ENCODE data around the gene SNX3. TPM values are rescaled to one million over a fixed set of nuclear protein-coding genes. Genes with fewer than 3 reads are reported as not detected.

Gene SNX3
- total RNA-seq, 4 donors from 2014 or later = 96.5 to 155 (median 107) TPM

- intact Hi-C loops (cut with DNase I) = no loop called here
- Histone ChIP-seq H3K4me3 (no peak overlapping the region), H3K4me1 (peaks cover 7 to 15% (median 7%) of the 10 kb centered on the region in 3 donors), H3K36me3 (no peaks in the 10 kb centered on the region), H3K27ac (no peak overlapping the region), H3K9me3 (no peaks in the 10 kb centered on the region), H3K27me3 (no peaks in the 10 kb centered on the region)
- no peak for DNase-seq
- TF ChIP-seq POLR2A (IDR thresholded peaks at IDR 0.05) = no peak
- TF ChIP-seq CTCF (IDR thresholded peaks at IDR 0.05) = no peak
- 73 to 85% methylated on average over 4 of the region's 4 CpGs for WGBS, 2 donors
These were observed 30.3 kb upstream of the SNX3 start for GRCh38 chr6:108291091-108291490.

- no peaks in the 10 kb centered on the region for H3K9me3 ChIP-seq
These were observed 27.9 kb upstream of the SNX3 start for GRCh38 chr6:108288742-108289141.

GRCh38 chr6:108287373-108287772 is 26.5 kb upstream of the SNX3 start:
- DNase-seq = no peak
- Histone ChIP-seq H3K4me1 (no peaks in the 10 kb centered on the region), H3K9me3 (no peaks in the 10 kb centered on the region), H3K27me3 (no peaks in the 10 kb centered on the region), H3K4me3 (no peak overlapping the region), H3K27ac (no peak overlapping the region), H3K36me3 (no peaks in the 10 kb centered on the region)
- intact Hi-C loops (cut with DNase I) = no loop called here
- 68 to 89% methylated on average over 3 of the region's 3 CpGs for WGBS, 2 donors
- TF ChIP-seq CTCF (IDR thresholded peaks at IDR 0.05) (no peak), POLR2A (IDR thresholded peaks at IDR 0.05) (no peak)

More at GRCh38 chr6:108288742-108289141, 27.9 kb upstream of the SNX3 start:
- TF ChIP-seq CTCF (IDR thresholded peaks at IDR 0.05) = no peak
- TF ChIP-seq POLR2A (IDR thresholded peaks at IDR 0.05) = no peak
- intact Hi-C loops (cut with DNase I) = no loop called here
- H3K27me3 ChIP-seq = no peaks in the 10 kb centered on the region
- no peaks in the 10 kb centered on the region for H3K36me3 ChIP-seq
- no peak for DNase-seq
- no peak overlapping the region for H3K4me3 ChIP-seq
- H3K4me1 ChIP-seq = no peaks in the 10 kb centered on the region
- H3K27ac ChIP-seq = no peak overlapping the region

GRCh38 chr6:108286366-108286765 is 25.5 kb upstream of the SNX3 start:
- TF ChIP-seq POLR2A (IDR thresholded peaks at IDR 0.05) (no peak), CTCF (IDR thresholded peaks at IDR 0.05) (no peak)
- DNase-seq = no peak
- no peaks in the 10 kb centered on the region for H3K4me1 ChIP-seq
- intact Hi-C loops (cut with DNase I) = no loop called here
- no peak overlapping the region for H3K4me3 ChIP-seq
- H3K9me3 ChIP-seq = no peaks in the 10 kb centered on the region
- no peak overlapping the region for H3K27ac ChIP-seq
- WGBS, 2 donors = 76 to 93% methylated on average over 3 to 4 of the region's 4 CpGs
- H3K27me3 ChIP-seq = no peaks in the 10 kb centered on the region
- H3K36me3 ChIP-seq = no peaks in the 10 kb centered on the region

DNA sequence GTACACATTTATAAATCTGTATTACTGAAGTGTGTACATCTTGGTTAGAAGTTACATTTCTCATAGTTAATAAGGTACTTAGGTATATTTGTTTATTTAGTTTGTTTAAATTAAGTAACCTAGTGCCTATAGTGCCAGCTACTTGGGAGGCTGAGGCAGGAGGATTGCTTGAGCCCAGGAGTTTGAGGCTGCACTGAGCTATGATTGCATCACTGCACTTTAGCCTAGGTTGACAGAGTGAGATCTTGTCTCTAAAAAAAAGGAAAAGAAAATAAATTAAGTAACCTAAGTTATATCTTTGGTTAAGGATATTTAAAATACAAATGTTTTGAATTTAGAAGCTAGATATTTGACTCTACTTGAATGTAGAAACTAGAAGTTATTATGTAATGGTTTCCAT is 24.5 kb upstream of the SNX3 start:
- intact Hi-C loops (cut with DNase I) = no loop called here
- no peak for TF ChIP-seq POLR2A (IDR thresholded peaks at IDR 0.05)
- no peak for TF ChIP-seq CTCF (IDR thresholded peaks at IDR 0.05)
- no peaks in the 10 kb centered on the region for H3K36me3 ChIP-seq
- H3K9me3 ChIP-seq = no peaks in the 10 kb centered on the region
- no peak overlapping the region for H3K4me3 ChIP-seq
- no peaks in the 10 kb centered on the region for H3K4me1 ChIP-seq
- DNase-seq = no peak
- H3K27me3 ChIP-seq = no peaks in the 10 kb centered on the region
- H3K27ac ChIP-seq = no peak overlapping the region

All from esophagus squamous epithelium (tissue), 5 donors.